ENCODE data around the gene TRAPPC5. TPM values are rescaled to one million over a fixed set of nuclear protein-coding genes. Genes with fewer than 3 reads are reported as not detected.
A peak's percentile ranks its signal among the peaks of the same experiment; 100 is the strongest.

Gene TRAPPC5
- total RNA-seq, 1 donor from 2014 or later: 88.8 TPM

DNA sequence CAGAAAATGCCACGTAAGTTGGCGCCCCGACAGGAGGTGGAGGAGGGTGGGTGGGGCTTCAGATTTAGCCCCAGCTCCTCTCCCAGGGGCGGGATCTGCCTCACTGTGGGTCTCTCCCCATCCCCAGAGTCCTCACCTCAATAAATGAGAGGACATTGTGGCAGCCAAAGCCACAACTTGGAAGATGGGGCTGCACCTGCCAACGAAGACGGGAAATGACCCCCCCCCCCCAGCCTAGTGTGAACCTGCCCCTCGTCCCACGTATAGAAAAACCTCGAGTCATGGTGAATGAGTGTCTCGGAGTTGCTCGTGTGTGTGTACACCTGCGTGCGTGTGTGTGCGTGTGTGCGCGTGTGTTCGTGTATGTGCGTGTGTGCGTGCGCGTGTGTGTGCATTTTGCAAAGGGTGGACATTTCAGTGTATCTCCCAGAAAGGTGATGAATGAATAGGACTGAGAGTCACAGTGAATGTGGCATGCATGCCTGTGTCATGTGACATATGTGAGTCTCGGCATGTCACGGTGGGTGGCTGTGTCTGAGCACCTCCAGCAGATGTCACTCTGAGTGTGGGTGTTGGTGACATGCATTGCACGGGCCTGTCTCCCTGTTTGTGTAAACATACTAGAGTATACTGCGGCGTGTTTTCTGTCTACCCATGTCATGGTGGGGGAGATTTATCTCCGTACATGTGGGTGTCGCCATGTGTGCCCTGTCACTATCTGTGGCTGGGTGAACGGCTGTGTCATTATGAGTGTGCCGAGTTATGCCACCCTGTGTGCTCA lies 1.5 kb upstream of the TRAPPC5 start:
- Mint-ChIP-seq H3K4me1 (ENCODE audit: low read depth) (peaks cover 2% of the 10 kb centered on the region), H3K9me3 (ENCODE audit: low read depth) (no peaks in the 10 kb centered on the region), H3K4me3 (ENCODE audit: low read depth) (peak overlapping the region; percentile 55), H3K27ac (peak overlapping the region; percentile 62), H3K27me3 (peaks cover 37% of the 10 kb centered on the region), H3K36me3 (ENCODE audit: insufficient read depth) (no peaks in the 10 kb centered on the region)
- TF ChIP-seq, protein P1, sequence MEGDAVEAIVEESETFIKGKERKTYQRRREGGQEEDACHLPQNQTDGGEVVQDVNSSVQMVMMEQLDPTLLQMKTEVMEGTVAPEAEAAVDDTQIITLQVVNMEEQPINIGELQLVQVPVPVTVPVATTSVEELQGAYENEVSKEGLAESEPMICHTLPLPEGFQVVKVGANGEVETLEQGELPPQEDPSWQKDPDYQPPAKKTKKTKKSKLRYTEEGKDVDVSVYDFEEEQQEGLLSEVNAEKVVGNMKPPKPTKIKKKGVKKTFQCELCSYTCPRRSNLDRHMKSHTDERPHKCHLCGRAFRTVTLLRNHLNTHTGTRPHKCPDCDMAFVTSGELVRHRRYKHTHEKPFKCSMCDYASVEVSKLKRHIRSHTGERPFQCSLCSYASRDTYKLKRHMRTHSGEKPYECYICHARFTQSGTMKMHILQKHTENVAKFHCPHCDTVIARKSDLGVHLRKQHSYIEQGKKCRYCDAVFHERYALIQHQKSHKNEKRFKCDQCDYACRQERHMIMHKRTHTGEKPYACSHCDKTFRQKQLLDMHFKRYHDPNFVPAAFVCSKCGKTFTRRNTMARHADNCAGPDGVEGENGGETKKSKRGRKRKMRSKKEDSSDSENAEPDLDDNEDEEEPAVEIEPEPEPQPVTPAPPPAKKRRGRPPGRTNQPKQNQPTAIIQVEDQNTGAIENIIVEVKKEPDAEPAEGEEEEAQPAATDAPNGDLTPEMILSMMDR (IDR thresholded peaks at IDR 0.05; ENCODE audit: unreplicated experiment): no peak
- no peak for DNase-seq (ENCODE audit: low spot score, unreplicated experiment)

DNA sequence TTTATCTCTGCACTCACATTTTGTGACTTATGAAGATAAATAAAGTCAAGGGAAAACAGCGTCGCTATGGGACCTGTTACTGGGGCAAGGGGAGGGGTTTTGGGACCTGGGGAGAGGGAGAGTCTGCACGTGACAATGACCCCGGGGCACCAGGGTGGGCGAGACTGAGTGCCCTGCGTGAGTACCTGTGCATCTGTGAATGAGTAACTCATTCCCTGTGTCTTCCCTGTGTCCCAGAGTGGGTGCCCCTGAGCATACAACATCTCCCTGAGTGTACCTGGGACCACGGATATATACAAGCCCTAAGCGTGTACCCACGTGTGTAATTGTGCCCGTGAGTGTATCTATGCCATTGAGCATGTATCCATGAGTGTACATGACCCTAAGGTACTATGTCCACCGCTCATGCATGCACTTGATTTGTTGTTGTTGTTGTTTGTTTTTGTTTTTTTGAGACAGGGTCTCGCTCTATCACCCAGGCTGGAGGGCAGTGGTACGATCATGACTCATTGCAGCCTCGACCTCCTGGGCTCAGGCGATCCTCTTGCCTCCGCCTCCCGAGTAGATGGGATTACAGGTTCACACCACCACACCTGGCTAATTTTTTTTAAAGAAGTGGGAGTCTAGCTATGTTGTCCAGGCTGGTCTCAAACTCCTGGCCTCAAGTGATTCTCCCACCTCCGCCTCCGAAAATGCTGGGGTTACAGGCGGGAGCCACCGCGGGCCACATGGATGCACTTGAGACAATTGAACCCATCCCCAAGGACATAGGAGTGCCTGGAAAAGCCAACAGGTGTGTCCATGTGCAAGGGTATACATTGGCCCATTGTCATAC lies 645 bp upstream of the TRAPPC5 start:
- TF ChIP-seq, protein P1 (IDR thresholded peaks at IDR 0.05; ENCODE audit: unreplicated experiment): no peak
- Mint-ChIP-seq H3K4me1 (ENCODE audit: low read depth) (peaks cover 2% of the 10 kb centered on the region), H3K27ac (no peak overlapping the region), H3K4me3 (ENCODE audit: low read depth) (peak overlapping the region; percentile 66), H3K9me3 (ENCODE audit: low read depth) (no peaks in the 10 kb centered on the region), H3K27me3 (peaks cover 31% of the 10 kb centered on the region), H3K36me3 (ENCODE audit: insufficient read depth) (no peaks in the 10 kb centered on the region)
- DNase-seq (ENCODE audit: low spot score, unreplicated experiment): no peak

DNA sequence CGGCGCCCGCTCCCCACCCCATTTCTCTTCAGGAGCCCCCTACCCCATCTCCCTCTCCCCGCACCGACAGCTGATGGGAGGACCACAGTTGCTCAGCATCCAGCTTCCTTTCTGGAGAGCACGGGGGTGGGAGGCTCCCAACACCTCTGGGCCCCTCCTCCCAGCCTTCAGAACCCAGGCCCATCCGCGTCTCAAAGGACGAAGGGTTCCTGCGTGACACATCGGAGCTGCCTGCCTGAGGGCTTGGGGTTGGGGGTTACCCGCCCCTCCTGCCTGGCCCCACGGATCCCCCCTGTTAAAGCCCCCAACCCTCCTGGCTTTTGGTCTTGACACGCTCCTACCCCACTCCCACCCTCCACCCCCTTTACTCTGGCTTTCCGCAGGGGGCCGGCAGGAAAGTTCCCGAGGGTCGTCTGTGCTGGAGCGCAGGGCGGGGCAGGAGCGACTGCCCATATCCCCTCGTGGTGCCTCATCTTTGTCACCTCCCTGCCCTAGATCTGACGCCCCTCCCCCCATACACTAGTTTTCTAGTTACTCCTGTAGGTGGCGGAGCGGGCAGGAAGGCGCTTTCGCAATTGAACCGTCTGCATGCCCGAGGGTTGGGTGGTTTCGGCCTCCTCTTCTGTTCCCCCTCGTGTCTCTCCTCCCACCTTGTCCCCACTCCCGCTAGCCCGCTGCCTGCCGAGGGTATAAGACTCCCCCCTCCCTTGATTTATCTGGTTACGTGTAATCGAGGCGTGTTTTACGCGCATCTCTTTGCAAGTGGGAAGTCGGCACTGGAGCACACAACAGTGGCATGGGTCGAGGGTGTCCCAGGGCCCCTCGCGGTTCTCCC lies 924 bp downstream of the TRAPPC5 start:
- peak overlapping the region; percentile 85 for H3K4me3 Mint-ChIP-seq (ENCODE audit: low read depth)
- TF ChIP-seq, protein P1 (IDR thresholded peaks at IDR 0.05; ENCODE audit: unreplicated experiment): peak; percentile 47
- peaks cover 2% of the 10 kb centered on the region for H3K4me1 Mint-ChIP-seq (ENCODE audit: low read depth)
- no peaks in the 10 kb centered on the region for H3K9me3 Mint-ChIP-seq (ENCODE audit: low read depth)
- peaks cover 3% of the 10 kb centered on the region for H3K36me3 Mint-ChIP-seq (ENCODE audit: insufficient read depth)
- peak overlapping the region; percentile 83 for H3K27ac Mint-ChIP-seq
- peak; percentile 48 for DNase-seq (ENCODE audit: low spot score, unreplicated experiment)
- H3K27me3 Mint-ChIP-seq: peaks cover 24% of the 10 kb centered on the region

DNA sequence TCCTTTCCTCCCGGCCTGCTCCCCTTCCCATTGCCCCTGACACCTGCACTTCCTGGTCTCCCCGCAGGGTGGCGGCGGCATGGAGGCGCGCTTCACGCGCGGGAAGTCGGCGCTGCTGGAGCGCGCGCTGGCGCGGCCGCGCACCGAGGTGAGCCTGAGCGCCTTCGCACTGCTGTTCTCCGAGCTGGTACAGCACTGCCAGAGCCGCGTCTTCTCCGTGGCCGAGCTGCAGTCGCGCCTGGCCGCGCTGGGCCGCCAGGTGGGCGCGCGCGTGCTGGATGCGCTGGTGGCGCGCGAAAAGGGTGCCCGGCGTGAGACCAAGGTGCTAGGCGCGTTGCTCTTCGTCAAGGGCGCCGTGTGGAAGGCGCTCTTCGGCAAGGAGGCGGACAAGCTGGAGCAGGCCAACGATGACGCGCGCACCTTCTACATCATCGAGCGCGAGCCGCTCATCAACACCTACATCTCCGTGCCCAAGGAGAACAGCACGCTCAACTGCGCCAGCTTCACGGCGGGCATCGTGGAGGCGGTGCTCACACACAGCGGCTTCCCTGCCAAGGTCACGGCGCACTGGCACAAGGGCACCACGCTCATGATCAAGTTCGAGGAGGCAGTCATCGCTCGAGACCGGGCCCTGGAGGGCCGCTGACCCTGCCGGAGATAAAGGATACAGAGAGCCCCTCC lies 1.7 kb downstream of the TRAPPC5 start:
- Mint-ChIP-seq H3K4me1 (ENCODE audit: low read depth) (peaks cover 2% of the 10 kb centered on the region), H3K36me3 (ENCODE audit: insufficient read depth) (peaks cover 3% of the 10 kb centered on the region), H3K27me3 (peaks cover 17% of the 10 kb centered on the region), H3K27ac (peak overlapping the region; percentile 83), H3K4me3 (ENCODE audit: low read depth) (peak overlapping the region; percentile 85), H3K9me3 (ENCODE audit: low read depth) (no peaks in the 10 kb centered on the region)
- TF ChIP-seq, protein P1 (IDR thresholded peaks at IDR 0.05; ENCODE audit: unreplicated experiment): no peak
- no peak for DNase-seq (ENCODE audit: low spot score, unreplicated experiment)
